ENCODE results near the gene CDH11. TPM values are rescaled to one million over a fixed set of nuclear protein-coding genes. Genes with fewer than 3 reads are reported as not detected.

CDH11 gene
- total RNA-seq, 3 donors from 2014 or later, result 0.10 to 0.66 (median 0.35) TPM

DNA sequence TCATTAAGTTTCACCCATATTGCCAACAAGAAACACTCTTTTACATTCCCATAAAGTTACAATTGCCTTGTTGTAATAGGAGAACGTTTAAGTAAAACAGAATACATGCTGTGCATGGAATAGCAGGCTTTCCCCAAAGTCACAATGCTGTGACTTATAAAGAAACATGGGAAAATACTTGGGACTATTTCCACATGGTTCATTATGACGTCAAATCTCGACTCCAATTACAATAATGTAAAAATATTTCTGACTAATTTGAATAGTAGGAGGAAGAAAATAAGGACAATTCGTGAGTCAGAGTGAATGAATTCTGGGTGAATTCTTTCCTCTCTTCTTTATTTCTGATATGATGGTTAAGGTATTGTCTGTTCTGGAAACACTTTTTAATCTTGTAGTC lies 52.8 kb downstream of the CDH11 start:
- ATAC-seq (no peak), DNase-seq (no peak)
- Mint-ChIP-seq H3K27me3 (ENCODE audit: low read depth) (no peaks in the 10 kb centered on the region), H3K4me1 (ENCODE audit: low read depth) (no peaks in the 10 kb centered on the region), H3K4me3 (no peak overlapping the region), H3K9me3 (peaks cover 12% of the 10 kb centered on the region), H3K36me3 (ENCODE audit: insufficient read depth) (no peaks in the 10 kb centered on the region)

- Mint-ChIP-seq H3K9me3 (peaks cover 12% of the 10 kb centered on the region), H3K36me3 (ENCODE audit: insufficient read depth) (no peaks in the 10 kb centered on the region), H3K4me1 (ENCODE audit: low read depth) (no peaks in the 10 kb centered on the region), H3K4me3 (no peak overlapping the region), H3K27me3 (ENCODE audit: low read depth) (no peaks in the 10 kb centered on the region)
- no peak for DNase-seq
- no peak for ATAC-seq
These were observed 53.6 kb downstream of the CDH11 start for GRCh38 chr16:65068151-65068740.

- ATAC-seq (no peak), DNase-seq (no peak)
- H3K4me1 Mint-ChIP-seq (ENCODE audit: low read depth), result no peaks in the 10 kb centered on the region
- H3K4me3 Mint-ChIP-seq, result no peak overlapping the region
- peaks cover 1% of the 10 kb centered on the region for H3K27me3 Mint-ChIP-seq (ENCODE audit: low read depth)
- H3K36me3 Mint-ChIP-seq (ENCODE audit: insufficient read depth), result no peaks in the 10 kb centered on the region
- peaks cover 12% of the 10 kb centered on the region for H3K9me3 Mint-ChIP-seq
These were observed 55.2 kb downstream of the CDH11 start for GRCh38 chr16:65066651-65067050.

GRCh38 chr16:65065031-65065430 lies 56.8 kb downstream of the CDH11 start:
- Mint-ChIP-seq H3K27me3 (ENCODE audit: low read depth) (peaks cover 1% of the 10 kb centered on the region), H3K4me3 (no peak overlapping the region), H3K9me3 (peaks cover 7% of the 10 kb centered on the region), H3K4me1 (ENCODE audit: low read depth) (no peaks in the 10 kb centered on the region), H3K36me3 (ENCODE audit: insufficient read depth) (no peaks in the 10 kb centered on the region)
- DNase-seq (no peak), ATAC-seq (no peak)

DNA sequence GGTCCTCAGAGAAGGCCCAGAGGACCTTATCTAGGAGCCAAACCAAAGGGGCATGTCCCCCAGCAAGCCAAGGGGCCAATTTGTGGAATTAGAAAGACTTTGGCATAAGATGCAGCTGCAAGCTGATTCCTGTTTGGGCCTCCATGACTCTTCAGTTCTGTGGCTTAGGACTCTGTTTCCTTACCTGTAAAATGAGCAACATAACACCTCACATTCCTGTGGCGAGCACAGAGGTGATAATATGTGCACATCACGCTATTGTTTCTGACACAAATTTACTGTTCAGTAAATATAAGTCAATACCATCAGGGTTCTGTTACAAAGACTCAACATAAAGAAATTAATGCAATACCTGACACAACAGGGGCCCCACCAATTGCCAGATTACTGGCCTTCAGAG lies 57.7 kb downstream of the CDH11 start:
- Mint-ChIP-seq H3K9me3 (peaks cover 7% of the 10 kb centered on the region), H3K4me1 (ENCODE audit: low read depth) (no peaks in the 10 kb centered on the region)

GRCh38 chr16:65062736-65063583 lies 58.9 kb downstream of the CDH11 start:
- no peak overlapping the region for H3K4me3 Mint-ChIP-seq
- H3K4me1 Mint-ChIP-seq (ENCODE audit: low read depth), result no peaks in the 10 kb centered on the region
- DNase-seq (no peak), ATAC-seq (no peak)
- H3K36me3 Mint-ChIP-seq (ENCODE audit: insufficient read depth), result no peaks in the 10 kb centered on the region
- peaks cover 7% of the 10 kb centered on the region for H3K9me3 Mint-ChIP-seq
- H3K27me3 Mint-ChIP-seq (ENCODE audit: low read depth), result peaks cover 1% of the 10 kb centered on the region

More for the DNA sequence above, 57.7 kb downstream of the CDH11 start:
- H3K27me3 Mint-ChIP-seq (ENCODE audit: low read depth), result peaks cover 1% of the 10 kb centered on the region
- no peaks in the 10 kb centered on the region for H3K36me3 Mint-ChIP-seq (ENCODE audit: insufficient read depth)
- ATAC-seq (no peak), DNase-seq (no peak)
- H3K4me3 Mint-ChIP-seq, result no peak overlapping the region

GRCh38 chr16:65061935-65062518 lies 59.8 kb downstream of the CDH11 start:
- Mint-ChIP-seq H3K4me3 (no peak overlapping the region), H3K4me1 (ENCODE audit: low read depth) (no peaks in the 10 kb centered on the region), H3K27me3 (ENCODE audit: low read depth) (peaks cover 1% of the 10 kb centered on the region), H3K36me3 (ENCODE audit: insufficient read depth) (no peaks in the 10 kb centered on the region), H3K9me3 (peaks cover 4% of the 10 kb centered on the region)
- DNase-seq (no peak), ATAC-seq (no peak)

GRCh38 chr16:65061263-65061662 lies 60.6 kb downstream of the CDH11 start:
- H3K36me3 Mint-ChIP-seq (ENCODE audit: insufficient read depth), result no peaks in the 10 kb centered on the region
- ATAC-seq (no peak), DNase-seq (no peak)
- H3K4me3 Mint-ChIP-seq, result no peak overlapping the region
- peaks cover 1% of the 10 kb centered on the region for H3K27me3 Mint-ChIP-seq (ENCODE audit: low read depth)
- H3K4me1 Mint-ChIP-seq (ENCODE audit: low read depth), result no peaks in the 10 kb centered on the region
- peaks cover 3% of the 10 kb centered on the region for H3K9me3 Mint-ChIP-seq

GRCh38 chr16:65059406-65059980 lies 62.4 kb downstream of the CDH11 start:
- DNase-seq (no peak), ATAC-seq (no peak)
- Mint-ChIP-seq H3K36me3 (ENCODE audit: insufficient read depth) (no peaks in the 10 kb centered on the region), H3K27me3 (ENCODE audit: low read depth) (peaks cover 1% of the 10 kb centered on the region), H3K4me3 (no peak overlapping the region), H3K9me3 (no peaks in the 10 kb centered on the region), H3K4me1 (ENCODE audit: low read depth) (no peaks in the 10 kb centered on the region)

GRCh38 chr16:65057184-65057583 lies 64.7 kb downstream of the CDH11 start:
- peaks cover 6% of the 10 kb centered on the region for H3K9me3 Mint-ChIP-seq
- no peaks in the 10 kb centered on the region for H3K36me3 Mint-ChIP-seq (ENCODE audit: insufficient read depth)
- no peaks in the 10 kb centered on the region for H3K27me3 Mint-ChIP-seq (ENCODE audit: low read depth)
- DNase-seq, result no peak
- no peak overlapping the region for H3K4me3 Mint-ChIP-seq
- no peak for ATAC-seq
- H3K4me1 Mint-ChIP-seq (ENCODE audit: low read depth), result no peaks in the 10 kb centered on the region

GRCh38 chr16:65054457-65054856 lies 67.4 kb downstream of the CDH11 start:
- Mint-ChIP-seq H3K36me3 (ENCODE audit: insufficient read depth) (no peaks in the 10 kb centered on the region), H3K9me3 (peaks cover 12% of the 10 kb centered on the region), H3K4me1 (ENCODE audit: low read depth) (no peaks in the 10 kb centered on the region), H3K4me3 (no peak overlapping the region), H3K27me3 (ENCODE audit: low read depth) (no peaks in the 10 kb centered on the region)
- ATAC-seq (no peak), DNase-seq (no peak)

- H3K4me1 Mint-ChIP-seq (ENCODE audit: low read depth), result no peaks in the 10 kb centered on the region
- DNase-seq (no peak), ATAC-seq (no peak)
- H3K9me3 Mint-ChIP-seq, result peaks cover 20% of the 10 kb centered on the region
- H3K4me3 Mint-ChIP-seq, result no peak overlapping the region
- no peaks in the 10 kb centered on the region for H3K36me3 Mint-ChIP-seq (ENCODE audit: insufficient read depth)
- no peaks in the 10 kb centered on the region for H3K27me3 Mint-ChIP-seq (ENCODE audit: low read depth)
These were observed 72.2 kb downstream of the CDH11 start for GRCh38 chr16:65049679-65050078.

- ATAC-seq (no peak), DNase-seq (no peak)
- Mint-ChIP-seq H3K27me3 (ENCODE audit: low read depth) (no peaks in the 10 kb centered on the region), H3K36me3 (ENCODE audit: insufficient read depth) (no peaks in the 10 kb centered on the region), H3K4me1 (ENCODE audit: low read depth) (no peaks in the 10 kb centered on the region), H3K4me3 (no peak overlapping the region), H3K9me3 (peaks cover 29% of the 10 kb centered on the region)
These were observed 75.9 kb downstream of the CDH11 start for GRCh38 chr16:65045961-65046360.

GRCh38 chr16:65044873-65045272 lies 77.0 kb downstream of the CDH11 start:
- ATAC-seq, result no peak
- Mint-ChIP-seq H3K4me1 (ENCODE audit: low read depth) (no peaks in the 10 kb centered on the region), H3K4me3 (no peak overlapping the region), H3K36me3 (ENCODE audit: insufficient read depth) (no peaks in the 10 kb centered on the region), H3K27me3 (ENCODE audit: low read depth) (no peaks in the 10 kb centered on the region), H3K9me3 (peaks cover 25% of the 10 kb centered on the region)
- DNase-seq, result no peak

Measured in activated T-cell treated with anti-CD3 and anti-CD28 coated beads, Interleukin-2, amount 50 U/mL, for 4 hours (primary cell).